KOPT-K1 (cell line): ENCODE measurements around the gene NOS1AP.

ENCODE experiments used
- H3K27ac ChIP-seq: fragments of 200-600 bp; sonication (generic); 2 replicates; pipeline ENCODE4 v1.5.1; 2016; ENCODE audit warnings: antibody characterized with exemption, mild to moderate bottlenecking, low read depth, low read length; ENCODE audit not compliant: poor library complexity, severe bottlenecking
- H3K36me3 ChIP-seq: fragments of 200-600 bp; sonication (generic); 2 replicates; pipeline ENCODE4 v1.5.1; 2017; ENCODE audit warnings: antibody characterized with exemption, mild to moderate bottlenecking, low read length, moderate library complexity; ENCODE audit not compliant: insufficient read depth
- H3K9me3 ChIP-seq: fragments of 200-600 bp; sonication (generic); 2 replicates; pipeline ENCODE4 v1.5.1; 2017; ENCODE audit warnings: antibody characterized with exemption, low read length, mild to moderate bottlenecking; ENCODE audit not compliant: insufficient read depth, poor library complexity, severe bottlenecking

NOS1AP gene

GRCh38 chr1:162250004-162250730 is 180.7 kb downstream of the NOS1AP start:
- no peak overlapping the region for H3K27ac ChIP-seq
- no peaks in the 10 kb centered on the region for H3K36me3 ChIP-seq
- H3K9me3 ChIP-seq: no peaks in the 10 kb centered on the region

- no peaks in the 10 kb centered on the region for H3K9me3 ChIP-seq
- no peak overlapping the region for H3K27ac ChIP-seq
- H3K36me3 ChIP-seq: no peaks in the 10 kb centered on the region
Measured at GRCh38 chr1:162251102-162251501, 181.6 kb downstream of the NOS1AP start.

GRCh38 chr1:162252214-162252613 is 182.7 kb downstream of the NOS1AP start:
- H3K36me3 ChIP-seq: no peaks in the 10 kb centered on the region
- no peak overlapping the region for H3K27ac ChIP-seq
- H3K9me3 ChIP-seq: no peaks in the 10 kb centered on the region

GRCh38 chr1:162253790-162254189 is 184.3 kb downstream of the NOS1AP start:
- H3K9me3 ChIP-seq: no peaks in the 10 kb centered on the region
- H3K27ac ChIP-seq: no peak overlapping the region
- no peaks in the 10 kb centered on the region for H3K36me3 ChIP-seq

GRCh38 chr1:162256287-162256686 is 186.8 kb downstream of the NOS1AP start:
- Histone ChIP-seq H3K27ac (no peak overlapping the region), H3K9me3 (no peaks in the 10 kb centered on the region), H3K36me3 (no peaks in the 10 kb centered on the region)

- H3K9me3 ChIP-seq: no peaks in the 10 kb centered on the region
- H3K27ac ChIP-seq: no peak overlapping the region
- no peaks in the 10 kb centered on the region for H3K36me3 ChIP-seq
Measured at GRCh38 chr1:162258394-162258793, 188.9 kb downstream of the NOS1AP start.

GRCh38 chr1:162259894-162260455 is 190.5 kb downstream of the NOS1AP start:
- H3K27ac ChIP-seq: no peak overlapping the region
- no peaks in the 10 kb centered on the region for H3K9me3 ChIP-seq
- H3K36me3 ChIP-seq: no peaks in the 10 kb centered on the region

GRCh38 chr1:162264108-162264507 is 194.6 kb downstream of the NOS1AP start:
- Histone ChIP-seq H3K36me3 (no peaks in the 10 kb centered on the region), H3K9me3 (no peaks in the 10 kb centered on the region), H3K27ac (no peak overlapping the region)

GRCh38 chr1:162265983-162266382 is 196.5 kb downstream of the NOS1AP start:
- Histone ChIP-seq H3K36me3 (no peaks in the 10 kb centered on the region), H3K9me3 (no peaks in the 10 kb centered on the region), H3K27ac (no peak overlapping the region)

GRCh38 chr1:162270016-162270770 is 200.7 kb downstream of the NOS1AP start:
- Histone ChIP-seq H3K9me3 (no peaks in the 10 kb centered on the region), H3K27ac (no peak overlapping the region), H3K36me3 (no peaks in the 10 kb centered on the region)

GRCh38 chr1:162271972-162272371 is 202.5 kb downstream of the NOS1AP start:
- no peak overlapping the region for H3K27ac ChIP-seq
- H3K36me3 ChIP-seq: no peaks in the 10 kb centered on the region
- no peaks in the 10 kb centered on the region for H3K9me3 ChIP-seq

GRCh38 chr1:162272419-162272818 is 202.9 kb downstream of the NOS1AP start:
- Histone ChIP-seq H3K36me3 (no peaks in the 10 kb centered on the region), H3K9me3 (no peaks in the 10 kb centered on the region), H3K27ac (no peak overlapping the region)

GRCh38 chr1:162275622-162276175 is 206.2 kb downstream of the NOS1AP start:
- Histone ChIP-seq H3K9me3 (no peaks in the 10 kb centered on the region), H3K27ac (no peak overlapping the region)

GRCh38 chr1:162276493-162276892 is 207.0 kb downstream of the NOS1AP start:
- Histone ChIP-seq H3K9me3 (no peaks in the 10 kb centered on the region), H3K27ac (no peak overlapping the region)

More at GRCh38 chr1:162275622-162276175, 206.2 kb downstream of the NOS1AP start:
- H3K36me3 ChIP-seq: no peaks in the 10 kb centered on the region

GRCh38 chr1:162279136-162279498 is 209.6 kb downstream of the NOS1AP start:
- H3K27ac ChIP-seq: no peak overlapping the region
- H3K9me3 ChIP-seq: no peaks in the 10 kb centered on the region
- H3K36me3 ChIP-seq: no peaks in the 10 kb centered on the region

More at GRCh38 chr1:162276493-162276892, 207.0 kb downstream of the NOS1AP start:
- no peaks in the 10 kb centered on the region for H3K36me3 ChIP-seq
